RWPE2 (cell line): ENCODE measurements around the gene NUDT16L1.

Experiments used
- ATAC-seq: fragments of 200-7000 bp; cut with Tn5 transposase; 3 replicates; pipeline ENCODE4 v1.9.1; 2021; ENCODE audit warnings: low read depth
- DNase-seq: peaks from one replicate; pipeline ENCODE4 v3.0.0-alpha.2; 2020; ENCODE audit warnings: low spot score
- H3K27ac ChIP-seq: fragments of 450-650 bp; 2 replicates; pipeline ENCODE4 v1.5.1; 2017; ENCODE audit warnings: mild to moderate bottlenecking; ENCODE audit not compliant: poor library complexity, severe bottlenecking
- H3K27me3 ChIP-seq: fragments of 250-450 bp; sonication (Bioruptor Pico); 2 replicates; pipeline ENCODE4 v1.5.1; 2021; ENCODE audit warnings: mild to moderate bottlenecking, moderate library complexity; ENCODE audit not compliant: insufficient read depth, poor library complexity, severe bottlenecking
- H3K36me3 ChIP-seq: fragments of 250-450 bp; sonication (Bioruptor Pico); 2 replicates; pipeline ENCODE4 v1.5.1; 2020; ENCODE audit warnings: low read depth, mild to moderate bottlenecking, moderate library complexity
- H3K4me1 ChIP-seq: fragments of 250-450 bp; sonication (Bioruptor Pico); 2 replicates; pipeline ENCODE4 v1.5.1; 2021; ENCODE audit warnings: mild to moderate bottlenecking, moderate library complexity; ENCODE audit not compliant: insufficient read depth, poor library complexity, severe bottlenecking
- H3K4me3 ChIP-seq: fragments of 250-450 bp; sonication (Bioruptor Pico); 2 replicates; pipeline ENCODE4 v1.5.1; 2021; ENCODE audit warnings: mild to moderate bottlenecking, moderate library complexity; ENCODE audit not compliant: severe bottlenecking
- H3K9me3 ChIP-seq: fragments of 250-450 bp; sonication (Bioruptor Pico); 2 replicates; pipeline ENCODE4 v1.5.1; 2021; ENCODE audit warnings: mild to moderate bottlenecking, moderate library complexity; ENCODE audit not compliant: severe bottlenecking
- TF ChIP-seq, protein P1 (sequence below): fragments of 450-650 bp; IDR thresholded peaks from one replicate; pipeline ENCODE4 v1.5.1; 2017; ENCODE audit warnings: mild to moderate bottlenecking, moderate library complexity; ENCODE audit not compliant: poor library complexity, severe bottlenecking

Gene NUDT16L1

DNA sequence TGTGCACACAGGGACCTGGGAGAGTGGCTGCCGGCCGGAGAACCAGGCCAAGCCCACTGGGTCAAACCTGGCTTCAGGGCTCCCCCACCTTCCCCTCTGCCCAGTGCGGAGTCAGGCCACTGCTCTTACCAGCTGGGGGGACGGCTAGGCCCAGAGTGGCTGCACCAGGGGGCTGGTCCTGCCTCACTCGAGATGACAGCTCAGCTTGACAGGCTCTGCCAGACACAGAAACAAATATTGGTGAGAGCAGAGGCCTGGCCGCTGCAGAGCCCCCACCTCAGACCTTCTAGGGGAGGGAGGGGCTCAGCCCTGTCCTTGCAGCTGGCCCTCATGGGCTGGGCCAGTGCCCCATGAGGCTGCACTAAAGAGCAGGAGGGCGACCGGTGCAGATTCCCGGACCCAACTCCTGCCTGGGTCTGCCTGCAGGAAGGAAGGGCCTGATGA lies 4.5 kb downstream of the NUDT16L1 start:
- Histone ChIP-seq H3K27me3 (no peaks in the 10 kb centered on the region), H3K9me3 (no peaks in the 10 kb centered on the region), H3K27ac (no peak overlapping the region), H3K36me3 (peaks cover 46% of the 10 kb centered on the region), H3K4me1 (no peaks in the 10 kb centered on the region), H3K4me3 (no peak overlapping the region)
- peak; percentile 64 for DNase-seq
- TF ChIP-seq, protein P1, sequence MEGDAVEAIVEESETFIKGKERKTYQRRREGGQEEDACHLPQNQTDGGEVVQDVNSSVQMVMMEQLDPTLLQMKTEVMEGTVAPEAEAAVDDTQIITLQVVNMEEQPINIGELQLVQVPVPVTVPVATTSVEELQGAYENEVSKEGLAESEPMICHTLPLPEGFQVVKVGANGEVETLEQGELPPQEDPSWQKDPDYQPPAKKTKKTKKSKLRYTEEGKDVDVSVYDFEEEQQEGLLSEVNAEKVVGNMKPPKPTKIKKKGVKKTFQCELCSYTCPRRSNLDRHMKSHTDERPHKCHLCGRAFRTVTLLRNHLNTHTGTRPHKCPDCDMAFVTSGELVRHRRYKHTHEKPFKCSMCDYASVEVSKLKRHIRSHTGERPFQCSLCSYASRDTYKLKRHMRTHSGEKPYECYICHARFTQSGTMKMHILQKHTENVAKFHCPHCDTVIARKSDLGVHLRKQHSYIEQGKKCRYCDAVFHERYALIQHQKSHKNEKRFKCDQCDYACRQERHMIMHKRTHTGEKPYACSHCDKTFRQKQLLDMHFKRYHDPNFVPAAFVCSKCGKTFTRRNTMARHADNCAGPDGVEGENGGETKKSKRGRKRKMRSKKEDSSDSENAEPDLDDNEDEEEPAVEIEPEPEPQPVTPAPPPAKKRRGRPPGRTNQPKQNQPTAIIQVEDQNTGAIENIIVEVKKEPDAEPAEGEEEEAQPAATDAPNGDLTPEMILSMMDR: no peak
- no peak for ATAC-seq

DNA sequence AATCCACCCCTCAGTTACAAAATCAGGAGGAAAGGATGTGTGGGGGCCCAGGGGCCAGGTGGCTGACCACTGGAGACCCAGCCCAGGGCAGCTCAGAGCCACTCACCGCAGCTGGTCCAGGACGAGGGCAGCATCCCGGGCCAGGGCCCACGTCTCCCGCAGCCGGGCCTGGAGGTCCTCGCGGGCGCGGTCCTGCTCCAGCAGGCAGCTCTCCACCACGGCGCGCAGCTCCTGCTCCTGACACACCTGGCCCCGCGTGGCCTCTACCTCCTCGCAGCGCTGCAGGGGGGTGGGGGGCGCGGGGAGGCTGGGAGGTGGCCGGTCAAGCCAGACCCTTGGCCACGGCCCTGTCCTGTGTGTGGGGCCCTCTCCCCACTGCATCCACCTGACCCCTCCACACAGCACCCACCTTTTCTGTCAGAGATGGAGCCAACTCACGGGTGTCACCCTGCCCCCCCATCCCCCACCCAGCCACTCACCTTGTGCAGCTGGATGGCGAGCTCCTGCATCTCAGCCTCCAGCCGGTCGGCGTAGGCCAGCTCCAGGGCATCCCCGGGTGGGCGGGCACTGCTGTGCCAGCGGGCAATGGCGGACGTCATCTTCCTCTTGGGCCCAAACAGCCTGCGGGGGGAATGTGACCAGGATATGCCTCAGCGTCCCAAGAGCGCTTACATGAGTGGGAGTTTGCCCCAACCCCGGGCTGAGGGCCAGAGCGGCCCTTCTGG lies 5.1 kb downstream of the NUDT16L1 start:
- ATAC-seq (no peak), DNase-seq (peak; percentile 66)
- no peaks in the 10 kb centered on the region for H3K9me3 ChIP-seq
- H3K36me3 ChIP-seq: peaks cover 47% of the 10 kb centered on the region
- no peaks in the 10 kb centered on the region for H3K4me1 ChIP-seq
- TF ChIP-seq, protein P1: no peak
- H3K4me3 ChIP-seq: no peak overlapping the region
- no peak overlapping the region for H3K27ac ChIP-seq
- no peaks in the 10 kb centered on the region for H3K27me3 ChIP-seq

DNA sequence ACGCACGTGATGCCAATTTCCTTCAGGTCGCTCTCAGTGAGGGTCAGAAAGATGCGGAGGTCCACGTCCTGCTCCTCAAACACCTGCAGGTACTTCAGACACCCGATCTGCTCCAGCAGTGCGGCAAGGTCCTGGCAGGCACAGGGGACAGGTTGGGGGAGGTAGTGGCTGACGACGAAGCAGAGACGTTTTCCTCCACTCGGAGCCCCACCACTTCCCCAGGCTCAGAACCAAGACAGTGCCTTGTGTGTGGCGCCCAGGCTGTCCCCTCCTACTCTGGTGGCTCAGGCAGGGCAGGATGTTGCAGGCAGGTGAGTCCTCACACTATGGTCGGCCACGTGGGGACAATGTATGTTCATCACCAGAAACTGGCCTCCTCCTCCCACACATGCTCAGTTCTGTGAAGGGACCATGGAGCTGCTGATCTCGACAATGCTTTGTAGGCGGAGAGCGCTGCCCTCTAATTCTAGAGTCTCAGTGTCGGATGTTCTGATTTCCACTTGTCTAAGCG lies 5.7 kb downstream of the NUDT16L1 start:
- peak; percentile 60 for DNase-seq
- H3K27ac ChIP-seq: no peak overlapping the region
- no peaks in the 10 kb centered on the region for H3K9me3 ChIP-seq
- no peak overlapping the region for H3K4me3 ChIP-seq
- no peak for ATAC-seq
- no peaks in the 10 kb centered on the region for H3K27me3 ChIP-seq
- H3K4me1 ChIP-seq: no peaks in the 10 kb centered on the region
- H3K36me3 ChIP-seq: peaks cover 51% of the 10 kb centered on the region
- TF ChIP-seq, protein P1: no peak

DNA sequence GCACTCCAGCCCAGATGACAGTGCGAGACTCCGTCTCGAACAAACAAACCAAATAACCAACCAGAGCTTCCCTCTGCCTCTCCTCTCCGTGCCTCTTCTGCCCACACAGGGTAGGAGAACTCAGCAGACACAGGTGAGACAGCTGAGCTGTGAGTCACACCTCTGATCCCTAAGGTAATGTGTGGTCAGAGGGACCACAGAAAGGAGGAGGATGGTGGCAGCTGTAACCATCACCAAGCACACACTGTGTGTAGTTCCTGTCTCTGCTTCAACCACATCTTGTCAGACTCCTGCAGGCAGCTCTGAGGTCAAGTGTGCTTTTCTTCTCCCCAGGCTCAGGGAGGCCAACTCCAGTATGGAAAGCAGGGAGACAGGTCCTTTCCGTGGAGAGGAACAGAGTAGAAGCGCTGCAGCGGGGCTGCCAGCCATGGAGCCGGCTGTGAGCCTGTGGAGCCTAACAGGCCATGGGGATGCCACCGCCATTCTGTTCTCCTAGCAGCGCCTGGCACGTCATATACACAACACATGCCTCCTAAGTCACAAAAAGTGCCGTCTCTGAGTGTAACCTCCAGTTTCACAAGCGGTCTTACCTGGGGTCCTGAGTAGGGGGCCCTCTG lies 7.1 kb downstream of the NUDT16L1 start:
- Histone ChIP-seq H3K4me3 (no peak overlapping the region), H3K36me3 (peaks cover 54% of the 10 kb centered on the region), H3K27ac (no peak overlapping the region), H3K9me3 (no peaks in the 10 kb centered on the region), H3K27me3 (no peaks in the 10 kb centered on the region), H3K4me1 (no peaks in the 10 kb centered on the region)
- ATAC-seq (peak; percentile 22; the same call in 1 of the 3 replicates), DNase-seq (no peak)
- TF ChIP-seq, protein P1: no peak
